Activated naive CD4-positive, alpha-beta T cell treated with anti-CD3 and anti-CD28 coated beads, Interleukin-2, amount 50 U/mL, for 24 hours (primary cell): ENCODE results near the gene ZC3H18.
A peak's percentile ranks its signal among the peaks of the same experiment; 100 is the strongest.

ENCODE experiments used
- H3K27ac Mint-ChIP-seq: one replicate; pipeline ENCODE4 v1.8.0; 2021; ENCODE audit warnings: mild to moderate bottlenecking, mixed read lengths
- H3K27me3 Mint-ChIP-seq: one replicate; pipeline ENCODE4 v1.8.0; 2021; ENCODE audit warnings: mixed read lengths
- H3K36me3 Mint-ChIP-seq: one replicate; pipeline ENCODE4 v1.8.0; 2021; ENCODE audit warnings: mixed read lengths
- H3K4me1 Mint-ChIP-seq: one replicate; pipeline ENCODE4 v1.8.0; 2021; ENCODE audit warnings: mixed read lengths
- H3K4me3 Mint-ChIP-seq: one replicate; pipeline ENCODE4 v1.8.0; 2021; ENCODE audit warnings: mild to moderate bottlenecking, mixed read lengths
- H3K9me3 Mint-ChIP-seq: one replicate; pipeline ENCODE4 v1.8.0; 2021; ENCODE audit warnings: mixed read lengths

Gene ZC3H18

GRCh38 chr16:88581033-88581432 is 10.8 kb downstream of the ZC3H18 start:
- Mint-ChIP-seq H3K36me3 (peaks cover 7% of the 10 kb centered on the region), H3K9me3 (no peaks in the 10 kb centered on the region), H3K4me3 (no peak overlapping the region), H3K4me1 (peaks cover 53% of the 10 kb centered on the region), H3K27me3 (no peaks in the 10 kb centered on the region), H3K27ac (no peak overlapping the region)

- peaks cover 44% of the 10 kb centered on the region for H3K4me1 Mint-ChIP-seq
- H3K4me3 Mint-ChIP-seq = no peak overlapping the region
- H3K27me3 Mint-ChIP-seq = no peaks in the 10 kb centered on the region
- peaks cover 7% of the 10 kb centered on the region for H3K36me3 Mint-ChIP-seq
- H3K9me3 Mint-ChIP-seq = no peaks in the 10 kb centered on the region
- no peak overlapping the region for H3K27ac Mint-ChIP-seq
Measured at GRCh38 chr16:88582912-88583575, 12.8 kb downstream of the ZC3H18 start.

GRCh38 chr16:88584676-88585075 is 14.5 kb downstream of the ZC3H18 start:
- Mint-ChIP-seq H3K36me3 (peaks cover 11% of the 10 kb centered on the region), H3K27ac (no peak overlapping the region), H3K4me1 (peaks cover 36% of the 10 kb centered on the region), H3K27me3 (no peaks in the 10 kb centered on the region), H3K9me3 (no peaks in the 10 kb centered on the region), H3K4me3 (no peak overlapping the region)

GRCh38 chr16:88585269-88585668 is 15.1 kb downstream of the ZC3H18 start:
- Mint-ChIP-seq H3K4me1 (peaks cover 33% of the 10 kb centered on the region), H3K36me3 (peaks cover 11% of the 10 kb centered on the region), H3K4me3 (no peak overlapping the region), H3K9me3 (no peaks in the 10 kb centered on the region), H3K27ac (no peak overlapping the region), H3K27me3 (no peaks in the 10 kb centered on the region)

- peak overlapping the region; percentile 65 for H3K27ac Mint-ChIP-seq
Measured at GRCh38 chr16:88585927-88586581, 15.9 kb downstream of the ZC3H18 start.

GRCh38 chr16:88588148-88588547 is 17.9 kb downstream of the ZC3H18 start:
- Mint-ChIP-seq H3K4me3 (no peak overlapping the region), H3K36me3 (peaks cover 17% of the 10 kb centered on the region), H3K9me3 (no peaks in the 10 kb centered on the region), H3K4me1 (peaks cover 33% of the 10 kb centered on the region), H3K27me3 (no peaks in the 10 kb centered on the region), H3K27ac (no peak overlapping the region)

More at GRCh38 chr16:88585927-88586581, 15.9 kb downstream of the ZC3H18 start:
- Mint-ChIP-seq H3K27me3 (no peaks in the 10 kb centered on the region), H3K9me3 (no peaks in the 10 kb centered on the region), H3K36me3 (peaks cover 11% of the 10 kb centered on the region), H3K4me3 (no peak overlapping the region), H3K4me1 (peaks cover 26% of the 10 kb centered on the region)

GRCh38 chr16:88588754-88589153 is 18.6 kb downstream of the ZC3H18 start:
- no peak overlapping the region for H3K27ac Mint-ChIP-seq
- no peaks in the 10 kb centered on the region for H3K9me3 Mint-ChIP-seq
- H3K36me3 Mint-ChIP-seq = peaks cover 18% of the 10 kb centered on the region
- no peak overlapping the region for H3K4me3 Mint-ChIP-seq
- H3K27me3 Mint-ChIP-seq = no peaks in the 10 kb centered on the region
- peaks cover 37% of the 10 kb centered on the region for H3K4me1 Mint-ChIP-seq

GRCh38 chr16:88589441-88589840 is 19.2 kb downstream of the ZC3H18 start:
- peaks cover 39% of the 10 kb centered on the region for H3K4me1 Mint-ChIP-seq
- no peak overlapping the region for H3K4me3 Mint-ChIP-seq
- no peaks in the 10 kb centered on the region for H3K9me3 Mint-ChIP-seq
- no peak overlapping the region for H3K27ac Mint-ChIP-seq
- H3K36me3 Mint-ChIP-seq = peaks cover 18% of the 10 kb centered on the region
- H3K27me3 Mint-ChIP-seq = no peaks in the 10 kb centered on the region

GRCh38 chr16:88591577-88592021 is 21.4 kb downstream of the ZC3H18 start:
- Mint-ChIP-seq H3K4me3 (no peak overlapping the region), H3K27ac (no peak overlapping the region), H3K9me3 (no peaks in the 10 kb centered on the region), H3K4me1 (peaks cover 31% of the 10 kb centered on the region), H3K27me3 (no peaks in the 10 kb centered on the region), H3K36me3 (peaks cover 16% of the 10 kb centered on the region)

GRCh38 chr16:88593061-88593460 is 22.9 kb downstream of the ZC3H18 start:
- no peak overlapping the region for H3K4me3 Mint-ChIP-seq
- H3K9me3 Mint-ChIP-seq = no peaks in the 10 kb centered on the region
- H3K27ac Mint-ChIP-seq = no peak overlapping the region
- H3K36me3 Mint-ChIP-seq = peaks cover 13% of the 10 kb centered on the region
- peaks cover 31% of the 10 kb centered on the region for H3K4me1 Mint-ChIP-seq
- no peaks in the 10 kb centered on the region for H3K27me3 Mint-ChIP-seq

- Mint-ChIP-seq H3K4me3 (no peak overlapping the region), H3K27ac (no peak overlapping the region), H3K4me1 (peaks cover 31% of the 10 kb centered on the region), H3K36me3 (peaks cover 13% of the 10 kb centered on the region), H3K27me3 (no peaks in the 10 kb centered on the region), H3K9me3 (no peaks in the 10 kb centered on the region)
Measured at GRCh38 chr16:88593489-88593888, 23.3 kb downstream of the ZC3H18 start.

GRCh38 chr16:88593910-88594309 is 23.7 kb downstream of the ZC3H18 start:
- Mint-ChIP-seq H3K4me3 (no peak overlapping the region), H3K27me3 (no peaks in the 10 kb centered on the region), H3K9me3 (no peaks in the 10 kb centered on the region), H3K27ac (no peak overlapping the region), H3K4me1 (peaks cover 31% of the 10 kb centered on the region), H3K36me3 (peaks cover 13% of the 10 kb centered on the region)

GRCh38 chr16:88595101-88595500 is 24.9 kb downstream of the ZC3H18 start:
- no peak overlapping the region for H3K4me3 Mint-ChIP-seq
- no peaks in the 10 kb centered on the region for H3K27me3 Mint-ChIP-seq
- H3K9me3 Mint-ChIP-seq = no peaks in the 10 kb centered on the region
- peaks cover 13% of the 10 kb centered on the region for H3K36me3 Mint-ChIP-seq
- peaks cover 23% of the 10 kb centered on the region for H3K4me1 Mint-ChIP-seq
- no peak overlapping the region for H3K27ac Mint-ChIP-seq

GRCh38 chr16:88595921-88596320 is 25.7 kb downstream of the ZC3H18 start:
- Mint-ChIP-seq H3K27ac (no peak overlapping the region), H3K36me3 (peaks cover 13% of the 10 kb centered on the region), H3K9me3 (no peaks in the 10 kb centered on the region), H3K4me1 (peaks cover 23% of the 10 kb centered on the region), H3K4me3 (no peak overlapping the region), H3K27me3 (no peaks in the 10 kb centered on the region)

GRCh38 chr16:88596483-88596882 is 26.3 kb downstream of the ZC3H18 start:
- no peaks in the 10 kb centered on the region for H3K27me3 Mint-ChIP-seq
- H3K36me3 Mint-ChIP-seq = peaks cover 14% of the 10 kb centered on the region
- H3K27ac Mint-ChIP-seq = no peak overlapping the region
- H3K4me3 Mint-ChIP-seq = no peak overlapping the region
- H3K4me1 Mint-ChIP-seq = peaks cover 22% of the 10 kb centered on the region
- H3K9me3 Mint-ChIP-seq = no peaks in the 10 kb centered on the region

GRCh38 chr16:88597856-88598491 is 27.8 kb downstream of the ZC3H18 start:
- no peaks in the 10 kb centered on the region for H3K9me3 Mint-ChIP-seq
- peaks cover 10% of the 10 kb centered on the region for H3K36me3 Mint-ChIP-seq
- no peak overlapping the region for H3K27ac Mint-ChIP-seq
- no peak overlapping the region for H3K4me3 Mint-ChIP-seq
- H3K4me1 Mint-ChIP-seq = peaks cover 12% of the 10 kb centered on the region
- no peaks in the 10 kb centered on the region for H3K27me3 Mint-ChIP-seq
